ENCODE measurements around the gene ACAP1.

Gene ACAP1

DNA sequence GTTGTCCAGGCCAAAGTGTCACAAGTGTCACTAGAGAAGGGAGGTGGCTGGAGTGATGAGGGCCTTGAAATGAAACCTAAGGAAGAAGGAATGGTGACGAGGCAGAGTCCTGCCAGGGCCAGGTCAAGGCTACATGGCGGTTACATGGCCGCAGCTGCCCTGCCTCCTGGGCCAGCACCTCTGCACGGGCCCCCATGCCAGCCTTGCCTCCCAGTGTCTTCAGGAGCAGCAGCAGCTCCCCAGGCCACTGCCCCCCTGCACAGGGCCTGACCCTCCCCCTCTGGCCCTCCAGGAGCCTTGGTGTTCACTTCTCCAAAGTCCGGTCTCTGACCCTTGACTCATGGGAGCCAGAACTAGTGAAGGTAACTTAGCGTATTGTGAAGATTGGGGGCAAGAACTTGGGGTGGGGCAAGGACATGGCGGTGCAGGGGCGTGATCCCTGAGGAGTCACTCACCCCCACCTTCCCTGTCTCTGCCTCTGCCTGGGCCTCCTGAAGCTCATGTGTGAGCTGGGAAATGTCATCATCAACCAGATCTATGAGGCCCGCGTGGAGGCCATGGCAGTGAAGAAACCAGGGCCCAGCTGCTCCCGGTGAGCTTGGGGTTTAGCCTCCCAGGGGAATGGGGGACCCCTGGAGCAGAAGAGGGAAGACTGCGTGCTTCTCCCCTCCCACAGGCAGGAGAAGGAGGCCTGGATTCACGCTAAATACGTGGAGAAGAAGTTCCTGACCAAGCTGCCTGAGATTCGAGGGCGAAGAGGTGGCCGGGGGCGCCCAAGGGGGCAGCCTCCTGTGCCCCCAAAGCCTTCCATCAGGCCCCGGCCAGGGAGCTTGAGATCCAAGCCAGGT, 11.5 kb downstream of the ACAP1 start:
- no peak for ATAC-seq
- no peak for TF ChIP-seq BACH2 (CRISPR knock-in tag; IDR thresholded peaks at IDR 0.05; ENCODE audit: borderline replicate concordance)
- no peak for TF ChIP-seq SNAI2 (CRISPR knock-in tag; IDR thresholded peaks at IDR 0.05)
- TF ChIP-seq, protein P1, sequence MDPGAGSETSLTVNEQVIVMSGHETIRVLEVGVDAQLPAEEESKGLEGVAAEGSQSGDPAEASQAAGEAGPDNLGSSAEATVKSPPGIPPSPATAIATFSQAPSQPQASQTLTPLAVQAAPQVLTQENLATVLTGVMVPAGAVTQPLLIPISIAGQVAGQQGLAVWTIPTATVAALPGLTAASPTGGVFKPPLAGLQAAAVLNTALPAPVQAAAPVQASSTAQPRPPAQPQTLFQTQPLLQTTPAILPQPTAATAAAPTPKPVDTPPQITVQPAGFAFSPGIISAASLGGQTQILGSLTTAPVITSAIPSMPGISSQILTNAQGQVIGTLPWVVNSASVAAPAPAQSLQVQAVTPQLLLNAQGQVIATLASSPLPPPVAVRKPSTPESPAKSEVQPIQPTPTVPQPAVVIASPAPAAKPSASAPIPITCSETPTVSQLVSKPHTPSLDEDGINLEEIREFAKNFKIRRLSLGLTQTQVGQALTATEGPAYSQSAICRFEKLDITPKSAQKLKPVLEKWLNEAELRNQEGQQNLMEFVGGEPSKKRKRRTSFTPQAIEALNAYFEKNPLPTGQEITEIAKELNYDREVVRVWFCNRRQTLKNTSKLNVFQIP (CRISPR knock-in tag; IDR thresholded peaks at IDR 0.05; ENCODE audit: borderline replicate concordance, low read depth) = no peak
- TF ChIP-seq, protein P2, sequence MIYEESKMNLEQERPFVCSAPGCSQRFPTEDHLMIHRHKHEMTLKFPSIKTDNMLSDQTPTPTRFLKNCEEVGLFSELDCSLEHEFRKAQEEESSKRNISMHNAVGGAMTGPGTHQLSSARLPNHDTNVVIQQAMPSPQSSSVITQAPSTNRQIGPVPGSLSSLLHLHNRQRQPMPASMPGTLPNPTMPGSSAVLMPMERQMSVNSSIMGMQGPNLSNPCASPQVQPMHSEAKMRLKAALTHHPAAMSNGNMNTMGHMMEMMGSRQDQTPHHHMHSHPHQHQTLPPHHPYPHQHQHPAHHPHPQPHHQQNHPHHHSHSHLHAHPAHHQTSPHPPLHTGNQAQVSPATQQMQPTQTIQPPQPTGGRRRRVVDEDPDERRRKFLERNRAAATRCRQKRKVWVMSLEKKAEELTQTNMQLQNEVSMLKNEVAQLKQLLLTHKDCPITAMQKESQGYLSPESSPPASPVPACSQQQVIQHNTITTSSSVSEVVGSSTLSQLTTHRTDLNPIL (CRISPR knock-in tag; IDR thresholded peaks at IDR 0.05; ENCODE audit: low read depth) = no peak
- TF ChIP-seq ISL1 (CRISPR knock-in tag; IDR thresholded peaks at IDR 0.05) = no peak
- TF ChIP-seq TCF4 (CRISPR knock-in tag; IDR thresholded peaks at IDR 0.05; ENCODE audit: borderline replicate concordance) = no peak
- TF ChIP-seq, protein P3, sequence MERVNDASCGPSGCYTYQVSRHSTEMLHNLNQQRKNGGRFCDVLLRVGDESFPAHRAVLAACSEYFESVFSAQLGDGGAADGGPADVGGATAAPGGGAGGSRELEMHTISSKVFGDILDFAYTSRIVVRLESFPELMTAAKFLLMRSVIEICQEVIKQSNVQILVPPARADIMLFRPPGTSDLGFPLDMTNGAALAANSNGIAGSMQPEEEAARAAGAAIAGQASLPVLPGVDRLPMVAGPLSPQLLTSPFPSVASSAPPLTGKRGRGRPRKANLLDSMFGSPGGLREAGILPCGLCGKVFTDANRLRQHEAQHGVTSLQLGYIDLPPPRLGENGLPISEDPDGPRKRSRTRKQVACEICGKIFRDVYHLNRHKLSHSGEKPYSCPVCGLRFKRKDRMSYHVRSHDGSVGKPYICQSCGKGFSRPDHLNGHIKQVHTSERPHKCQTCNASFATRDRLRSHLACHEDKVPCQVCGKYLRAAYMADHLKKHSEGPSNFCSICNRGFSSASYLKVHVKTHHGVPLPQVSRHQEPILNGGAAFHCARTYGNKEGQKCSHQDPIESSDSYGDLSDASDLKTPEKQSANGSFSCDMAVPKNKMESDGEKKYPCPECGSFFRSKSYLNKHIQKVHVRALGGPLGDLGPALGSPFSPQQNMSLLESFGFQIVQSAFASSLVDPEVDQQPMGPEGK (CRISPR knock-in tag; IDR thresholded peaks at IDR 0.05; ENCODE audit: borderline replicate concordance) = no peak
- TF ChIP-seq ZC3H10 (CRISPR knock-in tag; IDR thresholded peaks at IDR 0.05) = no peak
- TF ChIP-seq TOX (CRISPR knock-in tag; IDR thresholded peaks at IDR 0.05; ENCODE audit: borderline replicate concordance) = no peak
- no peak for TF ChIP-seq PPARA (CRISPR knock-in tag; IDR thresholded peaks at IDR 0.05; ENCODE audit: borderline replicate concordance)
- no peak for TF ChIP-seq RARB (CRISPR knock-in tag; IDR thresholded peaks at IDR 0.05)
- TF ChIP-seq ZFP3 (CRISPR knock-in tag; IDR thresholded peaks at IDR 0.05) = no peak
- TF ChIP-seq OSR1 (CRISPR knock-in tag; IDR thresholded peaks at IDR 0.05) = no peak

DNA sequence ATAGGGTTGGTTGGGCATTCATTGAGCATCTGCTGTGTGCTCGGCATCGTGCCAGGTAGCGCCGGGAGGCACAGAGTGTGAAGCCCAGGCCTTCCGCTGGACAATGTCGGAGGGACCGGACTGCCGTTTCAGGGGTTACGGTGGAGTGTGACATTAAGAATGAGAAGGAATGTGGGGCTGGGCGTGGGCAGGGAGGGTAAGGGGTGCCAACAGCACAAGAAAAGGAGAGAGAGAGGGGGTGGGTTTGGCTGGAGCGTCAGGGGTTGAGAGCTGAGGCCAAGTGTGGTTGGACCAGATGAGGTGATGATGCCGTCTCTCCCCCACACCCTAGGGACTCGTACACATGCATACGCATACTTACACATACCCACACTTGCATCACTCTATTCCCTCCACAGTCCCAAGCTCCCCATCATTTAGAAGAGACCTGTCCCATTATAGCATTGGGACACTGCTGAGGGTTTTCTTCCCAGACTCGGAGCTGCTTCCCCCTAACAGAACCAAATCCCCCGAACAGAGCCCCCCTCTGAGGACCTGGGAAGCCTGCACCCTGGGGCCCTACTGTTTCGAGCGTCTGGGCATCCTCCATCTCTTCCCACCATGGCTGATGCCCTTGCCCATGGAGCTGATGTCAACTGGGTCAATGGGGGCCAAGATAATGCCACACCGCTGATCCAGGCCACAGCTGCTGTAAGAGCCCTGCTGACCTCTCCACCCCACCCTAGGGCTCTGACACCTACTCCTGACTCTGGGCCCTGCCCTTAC, 12.3 kb downstream of the ACAP1 start:
- TF ChIP-seq, protein P4, sequence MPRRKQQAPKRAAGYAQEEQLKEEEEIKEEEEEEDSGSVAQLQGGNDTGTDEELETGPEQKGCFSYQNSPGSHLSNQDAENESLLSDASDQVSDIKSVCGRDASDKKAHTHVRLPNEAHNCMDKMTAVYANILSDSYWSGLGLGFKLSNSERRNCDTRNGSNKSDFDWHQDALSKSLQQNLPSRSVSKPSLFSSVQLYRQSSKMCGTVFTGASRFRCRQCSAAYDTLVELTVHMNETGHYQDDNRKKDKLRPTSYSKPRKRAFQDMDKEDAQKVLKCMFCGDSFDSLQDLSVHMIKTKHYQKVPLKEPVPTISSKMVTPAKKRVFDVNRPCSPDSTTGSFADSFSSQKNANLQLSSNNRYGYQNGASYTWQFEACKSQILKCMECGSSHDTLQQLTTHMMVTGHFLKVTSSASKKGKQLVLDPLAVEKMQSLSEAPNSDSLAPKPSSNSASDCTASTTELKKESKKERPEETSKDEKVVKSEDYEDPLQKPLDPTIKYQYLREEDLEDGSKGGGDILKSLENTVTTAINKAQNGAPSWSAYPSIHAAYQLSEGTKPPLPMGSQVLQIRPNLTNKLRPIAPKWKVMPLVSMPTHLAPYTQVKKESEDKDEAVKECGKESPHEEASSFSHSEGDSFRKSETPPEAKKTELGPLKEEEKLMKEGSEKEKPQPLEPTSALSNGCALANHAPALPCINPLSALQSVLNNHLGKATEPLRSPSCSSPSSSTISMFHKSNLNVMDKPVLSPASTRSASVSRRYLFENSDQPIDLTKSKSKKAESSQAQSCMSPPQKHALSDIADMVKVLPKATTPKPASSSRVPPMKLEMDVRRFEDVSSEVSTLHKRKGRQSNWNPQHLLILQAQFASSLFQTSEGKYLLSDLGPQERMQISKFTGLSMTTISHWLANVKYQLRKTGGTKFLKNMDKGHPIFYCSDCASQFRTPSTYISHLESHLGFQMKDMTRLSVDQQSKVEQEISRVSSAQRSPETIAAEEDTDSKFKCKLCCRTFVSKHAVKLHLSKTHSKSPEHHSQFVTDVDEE (CRISPR knock-in tag; IDR thresholded peaks at IDR 0.05) = no peak
- TF ChIP-seq ISL1 (CRISPR knock-in tag; IDR thresholded peaks at IDR 0.05) (no peak), GLIS3 (CRISPR knock-in tag; IDR thresholded peaks at IDR 0.05) (no peak), PPARA (CRISPR knock-in tag; IDR thresholded peaks at IDR 0.05; ENCODE audit: borderline replicate concordance) (no peak), ZFP3 (CRISPR knock-in tag; IDR thresholded peaks at IDR 0.05) (no peak), BACH2 (CRISPR knock-in tag; IDR thresholded peaks at IDR 0.05; ENCODE audit: borderline replicate concordance) (no peak), ZC3H10 (CRISPR knock-in tag; IDR thresholded peaks at IDR 0.05) (no peak)
- TF ChIP-seq, protein P3 (CRISPR knock-in tag; IDR thresholded peaks at IDR 0.05; ENCODE audit: borderline replicate concordance) = no peak
- TF ChIP-seq, protein P5, sequence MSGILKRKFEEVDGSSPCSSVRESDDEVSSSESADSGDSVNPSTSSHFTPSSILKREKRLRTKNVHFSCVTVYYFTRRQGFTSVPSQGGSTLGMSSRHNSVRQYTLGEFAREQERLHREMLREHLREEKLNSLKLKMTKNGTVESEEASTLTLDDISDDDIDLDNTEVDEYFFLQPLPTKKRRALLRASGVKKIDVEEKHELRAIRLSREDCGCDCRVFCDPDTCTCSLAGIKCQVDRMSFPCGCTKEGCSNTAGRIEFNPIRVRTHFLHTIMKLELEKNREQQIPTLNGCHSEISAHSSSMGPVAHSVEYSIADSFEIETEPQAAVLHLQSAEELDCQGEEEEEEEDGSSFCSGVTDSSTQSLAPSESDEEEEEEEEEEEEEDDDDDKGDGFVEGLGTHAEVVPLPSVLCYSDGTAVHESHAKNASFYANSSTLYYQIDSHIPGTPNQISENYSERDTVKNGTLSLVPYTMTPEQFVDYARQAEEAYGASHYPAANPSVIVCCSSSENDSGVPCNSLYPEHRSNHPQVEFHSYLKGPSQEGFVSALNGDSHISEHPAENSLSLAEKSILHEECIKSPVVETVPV (CRISPR knock-in tag; IDR thresholded peaks at IDR 0.05) = no peak

More for the DNA sequence above, 12.3 kb downstream of the ACAP1 start:
- ATAC-seq = no peak

All from SK-N-SH treated with all-trans-retinoic acid at 6 μM for 48 hours (cell line).